Measurements from ENCODE around the gene MYL12A. TPM values are rescaled to one million over a fixed set of nuclear protein-coding genes. Genes with fewer than 3 reads are reported as not detected.

MYL12A gene
- total and polyA plus RNA-seq, 2 experiments from 2014 or later: 206 to 502 TPM

GRCh38 chr18:3223356-3223755 is 24.2 kb upstream of the MYL12A start:
- H3K4me1 Mint-ChIP-seq: peaks cover 11% of the 10 kb centered on the region; the same call in 2 of the 3 replicates
- DNase-seq (ENCODE audit: low spot score): no peak

More at GRCh38 chr18:3223356-3223755, 24.2 kb upstream of the MYL12A start:
- H3K27ac ChIP-seq (ENCODE audit: low read depth): no peak overlapping the region
- Mint-ChIP-seq H3K9me3 (no peaks in the 10 kb centered on the region), H3K4me3 (no peak overlapping the region), H3K27me3 (ENCODE audit: insufficient read depth, low read depth, poor library complexity) (peaks cover 2% of the 10 kb centered on the region), H3K27ac (no peak overlapping the region), H3K36me3 (ENCODE audit: low read depth) (no peaks in the 10 kb centered on the region)
- TF ChIP-seq REST (IDR thresholded peaks at IDR 0.05; ENCODE audit: unreplicated experiment) (no peak), CTCF (conservative IDR thresholded peaks at IDR 0.05; ENCODE audit: low read depth in 2 of 2) (no peak), NANOG (IDR thresholded peaks at IDR 0.05; ENCODE audit: borderline replicate concordance) (no peak), CREB1 (CRISPR knock-in tag; IDR thresholded peaks at IDR 0.05; ENCODE audit: low read depth) (no peak)
- peaks cover 14% of the 10 kb centered on the region for H3K4me1 ChIP-seq (ENCODE audit: insufficient read depth)
- H3K4me3 ChIP-seq: no peak overlapping the region
- H2AFZ ChIP-seq: no peak overlapping the region
- H4K20me1 ChIP-seq (replicated peaks; ENCODE audit: insufficient read depth): no peaks in the 10 kb centered on the region
- H3K79me2 ChIP-seq (replicated peaks; ENCODE audit: insufficient read depth): no peaks in the 10 kb centered on the region
- no peaks in the 10 kb centered on the region for H3K9me2 ChIP-seq (ENCODE audit: insufficient read depth)
- H3K4me2 ChIP-seq: no peak overlapping the region
- no peaks in the 10 kb centered on the region for H3F3A ChIP-seq (replicated peaks; ENCODE audit: low read depth)
- ATAC-seq: no peak
- H3K36me3 ChIP-seq (ENCODE audit: insufficient read depth): no peaks in the 10 kb centered on the region; the same call in 1 of the 2 replicates
- H3K27me3 ChIP-seq (ENCODE audit: insufficient read depth): no peaks in the 10 kb centered on the region
